K562 (cell line): Measurements from ENCODE around the gene C18orf63.

Experiments
- CEBPG ChIP-seq, 3 experiments: fragments of 200-800 bp in 1 of 3; sonication (Bioruptor generic) in 1 of 3; sonication (generic) in 1 of 3; formaldehyde crosslinking in 1 of 3; IDR thresholded peaks in 2 of 3; conservative IDR thresholded peaks in 1 of 3; 2 replicates each; pipeline versions ENCODE4 v1.6.1 to v1.8.0; 2016 to 2022; ENCODE audit warnings: missing compliant biosample characterization in 2 of 3, missing genetic modification characterization in 2 of 3, mild to moderate bottlenecking in 1 of 3, missing genetic modification reagents in 1 of 3
- KHSRP ChIP-seq: fragments of 450-650 bp; IDR thresholded peaks from 2 replicates; pipeline ENCODE4 v1.6.1; 2017
- MAFK ChIP-seq: IDR thresholded peaks from 2 replicates; pipeline ENCODE4 v1.6.1; 2011; ENCODE audit warnings: low read length, improper control_type of control experiment
- MTF1 ChIP-seq: fragments of 250-450 bp; sonication (Bioruptor Pico); IDR thresholded peaks from 2 replicates; pipeline ENCODE4 v1.9.0; 2021; ENCODE audit warnings: moderate library complexity, mild to moderate bottlenecking, inconsistent platforms, borderline replicate concordance
- MXI1 ChIP-seq: IDR thresholded peaks from 2 replicates; pipeline ENCODE4 v1.6.1; 2011; ENCODE audit warnings: low read depth, mild to moderate bottlenecking, improper control_type of control experiment, low read length
- POLR2AphosphoS2 ChIP-seq: IDR thresholded peaks from 2 replicates; pipeline ENCODE4 v1.6.1; 2012; ENCODE audit warnings: low read length, improper control_type of control experiment
- SREBF2 ChIP-seq: sonication (generic); formaldehyde crosslinking; IDR thresholded peaks from 2 replicates; pipeline ENCODE4 v1.4.0; 2020; ENCODE audit warnings: mild to moderate bottlenecking, missing genetic modification reagents
- TAF1 ChIP-seq: IDR thresholded peaks from 2 replicates; pipeline ENCODE4 v1.6.1; 2011; ENCODE audit warnings: mild to moderate bottlenecking, low read length, moderate library complexity; ENCODE audit not compliant: insufficient read depth, control insufficient read depth, severe bottlenecking; ENCODE audit errors: extremely low read depth
- ZNF239 ChIP-seq: fragments of 250-450 bp; sonication (Bioruptor Pico); IDR thresholded peaks from 2 replicates; pipeline ENCODE4 v1.4.0; 2020; ENCODE audit warnings: mild to moderate bottlenecking
- ZNF24 ChIP-seq: fragments of 450-650 bp; IDR thresholded peaks from 2 replicates; pipeline ENCODE4 v1.6.1; 2016
- TF ChIP-seq, protein P1 (sequence below), 3 experiments: IDR thresholded peaks in 2 of 3; conservative IDR thresholded peaks in 1 of 3; 2 replicates each; pipeline ENCODE4 v1.5.1; 2011 to 2012; ENCODE audit warnings: low read length in 3 of 3, mild to moderate bottlenecking in 3 of 3, control low read depth in 2 of 3, improper control_type of control experiment in 1 of 3, inconsistent platforms in 1 of 3, low read depth in 1 of 3, mixed read lengths in 1 of 3, moderate library complexity in 1 of 3; ENCODE audit not compliant: insufficient read depth in 2 of 3
- TF ChIP-seq, protein P2 (sequence below), 3 experiments: fragments of 200-800 bp in 1 of 3; fragments of 250-450 bp in 1 of 3; fragments of 450-650 bp in 1 of 3; sonication (Bioruptor Pico) in 1 of 3; sonication (Bioruptor generic) in 1 of 3; formaldehyde crosslinking in 1 of 3; IDR thresholded peaks; 2 replicates each; pipeline versions ENCODE4 v1.6.1 to v1.8.0; 2016 to 2022; ENCODE audit warnings: mild to moderate bottlenecking in 2 of 3, missing genetic modification characterization in 2 of 3, missing compliant biosample characterization in 1 of 3, moderate library complexity in 1 of 3
- TF ChIP-seq, protein P3 (sequence below): sonication (generic); formaldehyde crosslinking; IDR thresholded peaks from 2 replicates; pipeline ENCODE4 v1.8.1; 2023; ENCODE audit warnings: mild to moderate bottlenecking, missing genetic modification reagents

DNA sequence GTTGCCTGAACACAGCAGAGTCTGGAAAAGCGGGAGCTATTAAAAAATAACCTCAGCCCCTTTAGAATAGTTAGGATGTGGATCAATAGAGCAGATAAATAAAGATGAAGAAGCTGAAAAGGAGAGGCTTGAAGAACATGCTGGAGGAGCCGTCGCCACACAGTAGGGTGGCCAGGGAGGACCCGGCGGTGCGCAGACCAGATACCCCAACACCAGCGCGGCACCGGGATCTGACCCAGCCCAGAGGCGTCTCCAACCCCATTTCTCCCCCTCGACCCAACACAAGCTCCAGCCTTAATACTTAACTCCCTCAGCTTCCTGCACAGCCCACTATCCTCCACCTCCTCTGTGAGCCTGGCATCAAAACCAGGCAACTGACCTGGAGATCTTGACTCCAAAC is 39.9 kb upstream of the C18orf63 start:
- TF ChIP-seq, protein P1, sequence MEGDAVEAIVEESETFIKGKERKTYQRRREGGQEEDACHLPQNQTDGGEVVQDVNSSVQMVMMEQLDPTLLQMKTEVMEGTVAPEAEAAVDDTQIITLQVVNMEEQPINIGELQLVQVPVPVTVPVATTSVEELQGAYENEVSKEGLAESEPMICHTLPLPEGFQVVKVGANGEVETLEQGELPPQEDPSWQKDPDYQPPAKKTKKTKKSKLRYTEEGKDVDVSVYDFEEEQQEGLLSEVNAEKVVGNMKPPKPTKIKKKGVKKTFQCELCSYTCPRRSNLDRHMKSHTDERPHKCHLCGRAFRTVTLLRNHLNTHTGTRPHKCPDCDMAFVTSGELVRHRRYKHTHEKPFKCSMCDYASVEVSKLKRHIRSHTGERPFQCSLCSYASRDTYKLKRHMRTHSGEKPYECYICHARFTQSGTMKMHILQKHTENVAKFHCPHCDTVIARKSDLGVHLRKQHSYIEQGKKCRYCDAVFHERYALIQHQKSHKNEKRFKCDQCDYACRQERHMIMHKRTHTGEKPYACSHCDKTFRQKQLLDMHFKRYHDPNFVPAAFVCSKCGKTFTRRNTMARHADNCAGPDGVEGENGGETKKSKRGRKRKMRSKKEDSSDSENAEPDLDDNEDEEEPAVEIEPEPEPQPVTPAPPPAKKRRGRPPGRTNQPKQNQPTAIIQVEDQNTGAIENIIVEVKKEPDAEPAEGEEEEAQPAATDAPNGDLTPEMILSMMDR (IDR thresholded peaks at IDR 0.05 in 2 of 3, conservative IDR thresholded peaks at IDR 0.05 in 1 of 3; ENCODE audit: insufficient read depth in 2 of 3, low read depth in 1 of 3, low read length in 3 of 3) = no peak
- TF ChIP-seq MTF1 (CRISPR knock-in tag) = no peak
- TF ChIP-seq CEBPG (CRISPR knock-in tag; IDR thresholded peaks at IDR 0.05) = no peak
- no peak for TF ChIP-seq CEBPG (tag; conservative IDR thresholded peaks at IDR 0.05 in 1 of 2, IDR thresholded peaks at IDR 0.05 in 1 of 2)
- TF ChIP-seq, protein P2, sequence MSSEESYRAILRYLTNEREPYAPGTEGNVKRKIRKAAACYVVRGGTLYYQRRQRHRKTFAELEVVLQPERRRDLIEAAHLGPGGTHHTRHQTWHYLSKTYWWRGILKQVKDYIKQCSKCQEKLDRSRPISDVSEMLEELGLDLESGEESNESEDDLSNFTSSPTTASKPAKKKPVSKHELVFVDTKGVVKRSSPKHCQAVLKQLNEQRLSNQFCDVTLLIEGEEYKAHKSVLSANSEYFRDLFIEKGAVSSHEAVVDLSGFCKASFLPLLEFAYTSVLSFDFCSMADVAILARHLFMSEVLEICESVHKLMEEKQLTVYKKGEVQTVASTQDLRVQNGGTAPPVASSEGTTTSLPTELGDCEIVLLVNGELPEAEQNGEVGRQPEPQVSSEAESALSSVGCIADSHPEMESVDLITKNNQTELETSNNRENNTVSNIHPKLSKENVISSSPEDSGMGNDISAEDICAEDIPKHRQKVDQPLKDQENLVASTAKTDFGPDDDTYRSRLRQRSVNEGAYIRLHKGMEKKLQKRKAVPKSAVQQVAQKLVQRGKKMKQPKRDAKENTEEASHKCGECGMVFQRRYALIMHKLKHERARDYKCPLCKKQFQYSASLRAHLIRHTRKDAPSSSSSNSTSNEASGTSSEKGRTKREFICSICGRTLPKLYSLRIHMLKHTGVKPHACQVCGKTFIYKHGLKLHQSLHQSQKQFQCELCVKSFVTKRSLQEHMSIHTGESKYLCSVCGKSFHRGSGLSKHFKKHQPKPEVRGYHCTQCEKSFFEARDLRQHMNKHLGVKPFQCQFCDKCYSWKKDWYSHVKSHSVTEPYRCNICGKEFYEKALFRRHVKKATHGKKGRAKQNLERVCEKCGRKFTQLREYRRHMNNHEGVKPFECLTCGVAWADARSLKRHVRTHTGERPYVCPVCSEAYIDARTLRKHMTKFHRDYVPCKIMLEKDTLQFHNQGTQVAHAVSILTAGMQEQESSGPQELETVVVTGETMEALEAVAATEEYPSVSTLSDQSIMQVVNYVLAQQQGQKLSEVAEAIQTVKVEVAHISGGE (CRISPR knock-in tag; IDR thresholded peaks at IDR 0.05) = no peak
- TF ChIP-seq MXI1 = no peak
- no peak for TF ChIP-seq POLR2AphosphoS2
- TF ChIP-seq ZNF239 = no peak
- TF ChIP-seq SREBF2 (CRISPR knock-in tag) = no peak
- TF ChIP-seq KHSRP = no peak
- TF ChIP-seq TAF1 = no peak
- no peak for TF ChIP-seq MAFK
- TF ChIP-seq ZNF24 = no peak
- TF ChIP-seq, protein P3, sequence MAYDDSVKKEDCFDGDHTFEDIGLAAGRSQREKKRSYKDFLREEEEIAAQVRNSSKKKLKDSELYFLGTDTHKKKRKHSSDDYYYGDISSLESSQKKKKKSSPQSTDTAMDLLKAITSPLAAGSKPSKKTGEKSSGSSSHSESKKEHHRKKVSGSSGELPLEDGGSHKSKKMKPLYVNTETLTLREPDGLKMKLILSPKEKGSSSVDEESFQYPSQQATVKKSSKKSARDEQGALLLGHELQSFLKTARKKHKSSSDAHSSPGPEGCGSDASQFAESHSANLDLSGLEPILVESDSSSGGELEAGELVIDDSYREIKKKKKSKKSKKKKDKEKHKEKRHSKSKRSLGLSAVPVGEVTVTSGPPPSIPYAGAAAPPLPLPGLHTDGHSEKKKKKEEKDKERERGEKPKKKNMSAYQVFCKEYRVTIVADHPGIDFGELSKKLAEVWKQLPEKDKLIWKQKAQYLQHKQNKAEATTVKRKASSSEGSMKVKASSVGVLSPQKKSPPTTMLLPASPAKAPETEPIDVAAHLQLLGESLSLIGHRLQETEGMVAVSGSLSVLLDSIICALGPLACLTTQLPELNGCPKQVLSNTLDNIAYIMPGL (CRISPR knock-in tag) = no peak
